Measurements from ENCODE around the gene CXCL10. TPM values are rescaled to one million over a fixed set of nuclear protein-coding genes. Genes with fewer than 3 reads are reported as not detected.

CXCL10 gene
- total RNA-seq, 1 donor from 2014 or later, result not detected

DNA sequence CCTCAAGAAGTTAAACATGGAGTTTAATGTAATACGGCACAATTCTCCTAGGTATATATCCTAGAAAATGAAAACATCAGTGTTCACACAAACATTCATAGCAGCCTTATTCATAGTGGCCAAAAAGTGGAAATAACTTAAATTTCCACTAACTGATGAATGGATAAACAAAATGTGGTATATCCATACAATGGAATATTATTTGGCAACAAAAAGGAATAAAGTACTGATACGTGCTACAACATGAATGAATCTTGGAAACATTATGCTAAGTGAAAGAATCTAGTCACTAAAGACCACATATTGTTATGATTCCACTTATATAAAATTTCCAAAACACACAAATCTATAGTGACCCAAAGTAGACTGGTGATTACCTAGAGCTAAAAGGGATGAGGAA is 47.1 kb downstream of the CXCL10 start:
- Histone ChIP-seq H3K4me3 (ENCODE audit: low read depth, low read length) (no peak overlapping the region), H3K27me3 (ENCODE audit: control insufficient read depth, insufficient read depth, low read length) (no peaks in the 10 kb centered on the region), H3K36me3 (ENCODE audit: control insufficient read depth, insufficient read depth, low read length) (no peaks in the 10 kb centered on the region)
- no peak for DNase-seq (ENCODE audit: low read depth)
- TF ChIP-seq CTCF (IDR thresholded peaks at IDR 0.05; ENCODE audit: insufficient read depth, low read length, poor library complexity, severe bottlenecking), result no peak

- peak; percentile 35 for DNase-seq (ENCODE audit: low read depth)
- H3K4me3 ChIP-seq (ENCODE audit: low read depth, low read length), result no peak overlapping the region
- H3K36me3 ChIP-seq (ENCODE audit: control insufficient read depth, insufficient read depth, low read length), result no peaks in the 10 kb centered on the region
- no peaks in the 10 kb centered on the region for H3K27me3 ChIP-seq (ENCODE audit: control insufficient read depth, insufficient read depth, low read length)
- no peak for TF ChIP-seq CTCF (IDR thresholded peaks at IDR 0.05; ENCODE audit: insufficient read depth, low read length, poor library complexity, severe bottlenecking)
These were observed 49.5 kb downstream of the CXCL10 start for GRCh38 chr4:75973766-75974165.

Other genes with a start within 250 kb of the CXCL10 start
- gene PPEF2, start 121.0 kb downstream of the CXCL10 start, total RNA-seq, result not detected in 2 replicates
- 13.2 and 16.8 TPM in 2 replicates for gene NAAA, start 82.5 kb downstream of the CXCL10 start, total RNA-seq
- 63.3 and 70.1 TPM in 2 replicates for gene SDAD1, start 32.6 kb downstream of the CXCL10 start, total RNA-seq
- not detected in 2 replicates for gene CXCL9, start 16.0 kb downstream of the CXCL10 start, total RNA-seq
- gene CXCL11, start 12.6 kb upstream of the CXCL10 start, total RNA-seq, result 0.07 TPM in 1 of 2 replicates, not detected in the other
- not detected in 2 replicates for gene ART3, start 51.2 kb upstream of the CXCL10 start, total RNA-seq
- 33.0 and 36.0 TPM in 2 replicates for gene NUP54, start 124.9 kb upstream of the CXCL10 start, total RNA-seq
- 141 and 154 TPM in 2 replicates for gene SCARB2, start 190.3 kb upstream of the CXCL10 start, total RNA-seq
- gene FAM47E, start 228.2 kb upstream of the CXCL10 start, total RNA-seq, result 2.3 and 3.1 TPM in 2 replicates

Data from kidney epithelial cell (primary cell).